HL-60/S4 treated with phorbol 12-myristate 13-acetate at 8.2 ng/mL for 4 days and 3 days (cell line): ENCODE results near the gene ADGRE3.
"Not testable (repeated sequence)": the region's sequence is repeated elsewhere in the genome, so short reads cannot be mapped to it uniquely, and the experiment has no call there.

ENCODE experiments used
- in situ Hi-C: fragments of 300-500 bp; cut with MboI; formaldehyde crosslinking; loops from 2 replicates; pipeline ENCODE4 v1.15.0; 2022; ENCODE audit warnings: low sequenced_read_pairs

Gene ADGRE3

GRCh38 chr19:14672188-14672872, 2.3 kb downstream of the ADGRE3 start:
- in situ Hi-C loops = no loop called here

- in situ Hi-C loops = no loop called here
These were observed 4.2 kb downstream of the ADGRE3 start for GRCh38 chr19:14670408-14670807.

GRCh38 chr19:14669940-14670339, 4.7 kb downstream of the ADGRE3 start:
- in situ Hi-C loops = no loop called here

- in situ Hi-C loops = no loop called here
These were observed 13.2 kb downstream of the ADGRE3 start for GRCh38 chr19:14661372-14661924.

GRCh38 chr19:14659874-14660489, 14.7 kb downstream of the ADGRE3 start:
- in situ Hi-C loops = no loop called here

GRCh38 chr19:14655726-14656125, 18.9 kb downstream of the ADGRE3 start:
- in situ Hi-C loops = no loop called here

GRCh38 chr19:14654786-14655560, 19.7 kb downstream of the ADGRE3 start:
- in situ Hi-C loops = no loop called here

GRCh38 chr19:14650161-14650560, 24.5 kb downstream of the ADGRE3 start:
- in situ Hi-C loops = no loop called here

GRCh38 chr19:14649020-14649419, 25.6 kb downstream of the ADGRE3 start:
- in situ Hi-C loops = no loop called here

GRCh38 chr19:14648506-14648905, 26.1 kb downstream of the ADGRE3 start:
- in situ Hi-C loops = no loop called here

- in situ Hi-C loops = no loop called here
These were observed 34.9 kb downstream of the ADGRE3 start for GRCh38 chr19:14639536-14640277.

GRCh38 chr19:14632286-14632685, 42.4 kb downstream of the ADGRE3 start:
- in situ Hi-C loops = no loop called here

GRCh38 chr19:14629557-14629956, 45.1 kb downstream of the ADGRE3 start:
- in situ Hi-C loops = no loop called here

- in situ Hi-C loops = not testable (repeated sequence)
These were observed 50.2 kb downstream of the ADGRE3 start for GRCh38 chr19:14624491-14624890.

- in situ Hi-C loops = no loop called here
These were observed 55.2 kb downstream of the ADGRE3 start for GRCh38 chr19:14619404-14619803.

- in situ Hi-C loops = no loop called here
These were observed 58.2 kb downstream of the ADGRE3 start for GRCh38 chr19:14616407-14616806.

- in situ Hi-C loops = no loop called here
These were observed 59.0 kb downstream of the ADGRE3 start for GRCh38 chr19:14615623-14616022.

- in situ Hi-C loops = no loop called here
These were observed 60.6 kb downstream of the ADGRE3 start for GRCh38 chr19:14614099-14614412.

GRCh38 chr19:14613399-14614098, 61.1 kb downstream of the ADGRE3 start:
- in situ Hi-C loops = not testable (repeated sequence)

- in situ Hi-C loops = no loop called here
These were observed 62.0 kb downstream of the ADGRE3 start for GRCh38 chr19:14612657-14613056.
